HG03045 (cell line): ENCODE measurements around the gene CIROP.

ENCODE experiments used
- ATAC-seq: cut with Tn5 transposase; IDR thresholded peaks from one replicate; pipeline ENCODE4 v1.9.1; 2021; ENCODE audit warnings: mild to moderate bottlenecking, moderate library complexity; ENCODE audit not compliant: unreplicated experiment

The CIROP gene

GRCh38 chr14:23130871-23131270 lies 26.1 kb upstream of the CIROP start:
- ATAC-seq: no peak

- no peak for ATAC-seq
Measured at GRCh38 chr14:23129759-23130316, 25.0 kb upstream of the CIROP start.

GRCh38 chr14:23128969-23129758 lies 24.4 kb upstream of the CIROP start:
- no peak for ATAC-seq

- no peak for ATAC-seq
Measured at GRCh38 chr14:23127861-23128260, 23.1 kb upstream of the CIROP start.

- ATAC-seq: no peak
Measured at GRCh38 chr14:23126548-23127278, 21.9 kb upstream of the CIROP start.

GRCh38 chr14:23125933-23126524 lies 21.2 kb upstream of the CIROP start:
- ATAC-seq: no peak

GRCh38 chr14:23125011-23125410 lies 20.2 kb upstream of the CIROP start:
- ATAC-seq: no peak

GRCh38 chr14:23124337-23124954 lies 19.7 kb upstream of the CIROP start:
- ATAC-seq: no peak

- ATAC-seq: no peak
Measured at GRCh38 chr14:23123419-23123818, 18.6 kb upstream of the CIROP start.

GRCh38 chr14:23122086-23122485 lies 17.3 kb upstream of the CIROP start:
- no peak for ATAC-seq

- no peak for ATAC-seq
Measured at GRCh38 chr14:23121361-23121771, 16.6 kb upstream of the CIROP start.

- ATAC-seq: peak; percentile 67
Measured at GRCh38 chr14:23120541-23121251, 15.9 kb upstream of the CIROP start.

- no peak for ATAC-seq
Measured at GRCh38 chr14:23119363-23120327, 14.9 kb upstream of the CIROP start.

- ATAC-seq: no peak
Measured at GRCh38 chr14:23118506-23119362, 13.9 kb upstream of the CIROP start, which contains the start of gene CEBPE. TSS of gene CEBPE (minus strand) at chr14:23119255. CDS start at chr14:23119091, 164 bp downstream.

- ATAC-seq: no peak
Measured at GRCh38 chr14:23117371-23118020, 12.7 kb upstream of the CIROP start.

- ATAC-seq: no peak
Measured at GRCh38 chr14:23115918-23116317, 11.1 kb upstream of the CIROP start.

- ATAC-seq: no peak
Measured at GRCh38 chr14:23115039-23115731, 10.4 kb upstream of the CIROP start.
